D721Med (cell line): ENCODE data around the gene POC1A.

Experiments used
- DNase-seq: peaks from one replicate; pipeline ENCODE4 v3.0.0; 2011; ENCODE audit warnings: low spot score; ENCODE audit not compliant: insufficient read length
- FAIRE-seq: peaks from 2 replicates; lab custom pipeline; 2011; peaks lifted over from hg19 to GRCh38; lab: Jason Lieb, UNC
- TF ChIP-seq, protein P1 (sequence below): IDR thresholded peaks from 2 replicates; pipeline ENCODE4 v1.5.1; 2012; ENCODE audit warnings: mild to moderate bottlenecking, control low read depth; ENCODE audit not compliant: insufficient read depth; ENCODE audit errors: missing control alignments

Gene POC1A

DNA sequence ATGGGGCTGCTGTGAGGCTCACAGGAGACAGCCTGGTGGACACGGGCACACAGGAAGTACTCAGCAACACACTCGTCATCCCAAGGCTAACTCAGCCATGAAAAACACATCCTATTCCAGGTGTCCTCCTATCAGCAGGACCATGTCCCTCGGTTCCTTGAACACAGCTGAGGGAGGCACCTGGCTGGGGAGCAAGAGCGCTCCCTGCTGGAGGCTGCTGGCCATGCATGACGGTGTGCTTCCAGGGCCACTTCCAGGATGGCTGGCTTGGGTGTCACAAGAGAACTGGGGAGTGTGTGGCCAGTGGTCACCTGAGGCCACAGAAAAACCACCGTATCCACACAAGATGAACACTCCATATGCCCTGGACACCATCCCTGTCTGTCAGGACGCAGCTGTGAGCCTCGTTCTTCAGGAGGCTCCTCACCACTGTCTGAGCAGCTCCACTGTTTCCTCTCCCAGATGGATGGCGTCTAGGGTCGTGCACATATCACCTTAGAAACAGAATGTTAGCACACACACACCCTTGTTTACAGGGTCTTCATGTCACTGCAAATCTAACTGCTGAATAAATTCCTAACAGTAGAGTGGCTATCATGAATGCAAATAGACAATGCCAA lies 31.0 kb downstream of the POC1A start:
- no peak for FAIRE-seq
- TF ChIP-seq, protein P1, sequence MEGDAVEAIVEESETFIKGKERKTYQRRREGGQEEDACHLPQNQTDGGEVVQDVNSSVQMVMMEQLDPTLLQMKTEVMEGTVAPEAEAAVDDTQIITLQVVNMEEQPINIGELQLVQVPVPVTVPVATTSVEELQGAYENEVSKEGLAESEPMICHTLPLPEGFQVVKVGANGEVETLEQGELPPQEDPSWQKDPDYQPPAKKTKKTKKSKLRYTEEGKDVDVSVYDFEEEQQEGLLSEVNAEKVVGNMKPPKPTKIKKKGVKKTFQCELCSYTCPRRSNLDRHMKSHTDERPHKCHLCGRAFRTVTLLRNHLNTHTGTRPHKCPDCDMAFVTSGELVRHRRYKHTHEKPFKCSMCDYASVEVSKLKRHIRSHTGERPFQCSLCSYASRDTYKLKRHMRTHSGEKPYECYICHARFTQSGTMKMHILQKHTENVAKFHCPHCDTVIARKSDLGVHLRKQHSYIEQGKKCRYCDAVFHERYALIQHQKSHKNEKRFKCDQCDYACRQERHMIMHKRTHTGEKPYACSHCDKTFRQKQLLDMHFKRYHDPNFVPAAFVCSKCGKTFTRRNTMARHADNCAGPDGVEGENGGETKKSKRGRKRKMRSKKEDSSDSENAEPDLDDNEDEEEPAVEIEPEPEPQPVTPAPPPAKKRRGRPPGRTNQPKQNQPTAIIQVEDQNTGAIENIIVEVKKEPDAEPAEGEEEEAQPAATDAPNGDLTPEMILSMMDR, result peak; percentile 96
- DNase-seq, result peak; percentile 82

DNA sequence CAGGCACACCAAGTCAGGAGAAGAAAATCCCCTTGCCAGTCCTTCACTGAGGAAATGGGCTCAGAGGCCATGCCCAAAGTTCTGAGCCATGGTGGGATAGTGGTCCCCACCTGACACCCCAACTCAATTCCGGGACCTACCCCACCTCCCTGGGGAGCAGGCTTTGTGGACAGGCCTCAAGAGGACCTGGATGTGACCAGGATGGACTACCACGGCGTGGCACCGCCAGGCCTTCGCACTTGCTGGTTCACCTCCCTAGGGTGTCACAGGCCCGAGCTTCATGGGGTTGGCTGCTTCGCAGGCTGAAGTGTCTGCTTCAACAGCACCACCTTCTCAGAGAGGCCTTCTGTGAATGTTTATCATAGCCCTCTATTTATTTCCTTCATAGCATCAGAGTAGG lies 31.7 kb downstream of the POC1A start:
- no peak for FAIRE-seq
- TF ChIP-seq, protein P1, result no peak
- DNase-seq, result no peak

DNA sequence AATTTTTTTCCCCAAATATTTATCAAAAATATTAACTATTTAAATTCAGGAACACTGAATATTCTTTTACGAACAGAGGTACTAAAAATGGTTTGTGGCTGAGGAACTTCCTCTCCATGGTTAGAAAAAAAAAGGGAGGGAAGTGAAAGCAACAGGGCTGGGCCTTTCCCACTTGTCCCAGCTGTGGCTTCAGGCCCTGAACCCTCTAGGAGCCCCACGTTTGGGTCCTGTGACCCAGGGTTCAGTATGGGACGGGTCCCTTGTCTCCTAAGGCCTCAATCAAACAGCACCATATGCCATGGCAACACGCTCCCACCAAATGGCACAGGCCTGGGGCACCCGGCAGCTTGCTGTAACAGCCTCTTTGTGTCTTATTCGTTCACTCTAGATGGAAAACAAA lies 32.4 kb downstream of the POC1A start:
- DNase-seq, result no peak
- no peak for FAIRE-seq
- TF ChIP-seq, protein P1, result no peak

DNA sequence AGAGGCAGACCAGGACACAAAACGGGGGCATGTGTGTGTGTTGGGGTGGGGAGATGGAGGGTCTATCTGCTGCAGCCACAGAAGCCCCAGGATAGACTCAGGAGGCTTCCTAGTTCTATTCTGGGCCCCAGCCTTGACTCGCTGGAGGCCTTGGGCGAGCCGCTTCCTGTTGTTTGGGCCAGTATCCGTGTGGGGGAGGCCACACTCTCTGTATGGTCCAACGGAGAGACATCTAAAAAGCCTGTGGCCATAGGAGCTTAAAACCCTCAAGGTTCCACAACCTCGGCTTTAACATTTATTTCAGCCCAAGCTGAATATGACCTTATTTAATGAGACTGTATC lies 32.8 kb downstream of the POC1A start:
- TF ChIP-seq, protein P1, result no peak
- DNase-seq, result no peak
- FAIRE-seq, result no peak

DNA sequence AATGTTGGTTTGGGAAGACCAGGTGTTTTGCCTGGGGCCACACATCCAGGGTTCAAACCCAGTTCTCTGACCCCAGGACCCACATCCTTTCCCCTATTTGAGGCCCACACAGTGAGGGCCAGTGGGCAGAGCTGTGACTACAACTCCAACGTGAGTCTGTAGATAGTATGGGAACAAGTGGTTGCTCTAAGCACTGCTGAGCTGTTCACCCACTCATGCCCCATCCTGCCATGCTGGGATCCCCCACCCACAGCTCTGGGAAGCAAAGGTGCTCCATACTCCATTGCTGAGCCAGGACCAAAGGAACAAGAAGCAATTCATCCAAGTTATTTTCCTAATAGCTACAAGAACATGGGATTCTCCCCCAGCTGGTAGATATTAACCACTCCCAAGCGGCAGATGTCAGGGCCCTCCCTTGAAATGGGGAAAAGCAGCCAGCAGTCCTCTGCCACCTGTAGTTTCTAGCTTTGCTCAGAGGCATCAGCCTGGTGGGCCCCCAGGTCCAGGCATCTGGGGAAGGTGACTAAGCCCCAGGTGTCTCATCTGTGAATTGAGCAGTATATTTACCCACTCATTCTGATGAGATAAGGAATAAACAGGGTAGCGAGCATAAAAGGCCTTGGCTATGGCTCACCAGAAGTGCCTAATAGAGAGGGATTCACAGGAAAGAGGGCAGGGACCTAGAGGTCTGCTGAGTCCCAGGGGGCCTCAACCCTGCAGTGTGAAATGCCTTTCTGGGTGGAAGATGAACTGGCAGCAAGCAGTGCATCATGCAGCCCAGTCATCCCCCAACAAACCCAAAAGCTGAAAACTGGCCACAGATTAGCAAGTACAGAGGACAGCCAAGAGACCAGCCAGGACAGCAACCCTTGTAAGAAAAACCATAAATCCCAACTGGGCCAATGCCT lies 33.4 kb downstream of the POC1A start:
- FAIRE-seq (no peak), DNase-seq (no peak)
- TF ChIP-seq, protein P1, result no peak

- TF ChIP-seq, protein P1, result no peak
- DNase-seq (no peak), FAIRE-seq (no peak)
Observed at GRCh38 chr3:52119826-52120225, 34.4 kb downstream of the POC1A start.

- no peak for DNase-seq
- FAIRE-seq, result no peak
- TF ChIP-seq, protein P1, result no peak
Observed at GRCh38 chr3:52119099-52119498, 35.1 kb downstream of the POC1A start.
